ENCODE measurements around the gene ACTN4.

The ACTN4 gene

DNA sequence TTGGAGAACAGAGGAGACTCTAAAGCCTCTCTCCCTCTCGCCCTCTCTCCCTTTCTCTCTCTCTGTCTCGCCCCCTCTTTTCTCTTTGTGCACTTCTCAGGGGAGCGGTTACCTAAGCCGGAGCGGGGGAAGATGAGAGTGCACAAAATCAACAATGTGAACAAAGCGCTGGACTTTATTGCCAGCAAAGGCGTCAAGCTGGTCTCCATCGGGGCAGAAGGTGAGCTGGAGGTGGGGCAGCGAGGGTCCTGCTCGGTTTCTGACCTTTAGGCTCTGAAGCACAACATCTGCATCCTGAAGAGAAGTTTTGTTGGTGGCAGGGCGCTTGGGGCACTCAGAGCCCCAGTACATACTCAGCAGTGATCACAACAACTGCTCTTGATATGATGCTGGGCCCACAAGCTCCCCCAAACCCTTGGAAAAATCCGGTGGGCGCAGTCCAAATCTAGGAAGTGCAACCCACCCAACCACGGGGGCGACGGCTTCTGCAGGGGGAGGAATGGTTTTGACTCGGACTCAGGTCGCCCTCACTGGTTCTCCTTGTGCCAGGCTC is 53.5 kb downstream of the ACTN4 start:
- H3K4me3 ChIP-seq (ENCODE audit: control insufficient read depth, low read depth, low read length), result no peak overlapping the region
- no peak for DNase-seq (ENCODE audit: low read depth)
- TF ChIP-seq, protein P1, sequence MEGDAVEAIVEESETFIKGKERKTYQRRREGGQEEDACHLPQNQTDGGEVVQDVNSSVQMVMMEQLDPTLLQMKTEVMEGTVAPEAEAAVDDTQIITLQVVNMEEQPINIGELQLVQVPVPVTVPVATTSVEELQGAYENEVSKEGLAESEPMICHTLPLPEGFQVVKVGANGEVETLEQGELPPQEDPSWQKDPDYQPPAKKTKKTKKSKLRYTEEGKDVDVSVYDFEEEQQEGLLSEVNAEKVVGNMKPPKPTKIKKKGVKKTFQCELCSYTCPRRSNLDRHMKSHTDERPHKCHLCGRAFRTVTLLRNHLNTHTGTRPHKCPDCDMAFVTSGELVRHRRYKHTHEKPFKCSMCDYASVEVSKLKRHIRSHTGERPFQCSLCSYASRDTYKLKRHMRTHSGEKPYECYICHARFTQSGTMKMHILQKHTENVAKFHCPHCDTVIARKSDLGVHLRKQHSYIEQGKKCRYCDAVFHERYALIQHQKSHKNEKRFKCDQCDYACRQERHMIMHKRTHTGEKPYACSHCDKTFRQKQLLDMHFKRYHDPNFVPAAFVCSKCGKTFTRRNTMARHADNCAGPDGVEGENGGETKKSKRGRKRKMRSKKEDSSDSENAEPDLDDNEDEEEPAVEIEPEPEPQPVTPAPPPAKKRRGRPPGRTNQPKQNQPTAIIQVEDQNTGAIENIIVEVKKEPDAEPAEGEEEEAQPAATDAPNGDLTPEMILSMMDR (IDR thresholded peaks at IDR 0.05; ENCODE audit: control insufficient read depth, insufficient read depth, low read depth, low read length, missing control alignments), result no peak

DNA sequence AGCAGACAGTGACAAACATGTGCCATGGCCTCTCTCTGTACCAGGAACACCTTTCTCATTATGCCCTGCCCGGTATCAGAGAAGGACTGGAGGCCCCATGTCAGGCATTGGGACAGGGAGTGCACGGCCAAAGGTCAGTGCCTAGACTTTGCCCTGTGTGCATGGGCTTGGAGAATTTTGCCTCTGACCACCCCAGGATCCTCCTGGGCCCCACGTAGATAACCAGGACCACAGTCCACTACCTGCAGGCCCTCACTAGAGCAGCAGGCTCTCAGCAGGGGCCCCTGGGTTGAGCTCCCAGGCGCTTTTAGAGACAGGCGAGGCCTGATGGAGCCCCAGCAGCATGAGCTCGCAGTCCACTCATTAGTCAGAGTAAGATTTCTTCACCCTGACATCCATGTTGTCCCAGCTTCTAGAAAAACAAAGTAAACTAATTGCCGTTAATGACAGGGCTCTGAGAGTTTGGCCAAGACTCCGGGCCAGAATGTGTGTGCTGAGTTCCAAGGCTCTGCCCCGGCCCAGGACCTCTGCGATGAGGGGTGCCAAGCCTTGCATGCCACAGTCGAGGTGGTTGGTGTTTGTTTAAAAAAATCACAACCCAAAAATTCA is 54.1 kb downstream of the ACTN4 start:
- no peak overlapping the region for H3K4me3 ChIP-seq (ENCODE audit: control insufficient read depth, low read depth, low read length)
- no peak for DNase-seq (ENCODE audit: low read depth)
- TF ChIP-seq, protein P1 (IDR thresholded peaks at IDR 0.05; ENCODE audit: control insufficient read depth, insufficient read depth, low read depth, low read length, missing control alignments), result no peak

DNA sequence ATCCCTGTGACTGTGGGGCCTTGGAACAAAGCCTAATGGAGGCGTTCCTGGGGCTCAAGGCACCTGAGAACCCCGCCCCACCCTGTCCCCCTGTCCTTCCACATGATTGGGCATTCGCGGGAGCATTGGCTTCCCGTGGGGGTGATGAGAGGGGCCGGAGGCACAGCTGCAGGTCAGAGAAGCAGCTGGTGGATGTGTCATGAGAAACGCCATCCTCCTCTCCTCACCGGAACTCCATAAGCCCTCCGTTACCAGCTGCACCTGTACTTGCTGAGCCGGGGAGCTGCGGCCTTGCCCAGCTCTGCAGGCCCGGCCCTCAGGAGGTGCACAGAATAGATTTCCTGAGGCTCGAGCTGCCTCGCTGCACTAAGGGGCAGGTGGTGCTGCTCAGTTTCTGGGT is 54.8 kb downstream of the ACTN4 start:
- no peak for DNase-seq (ENCODE audit: low read depth)
- H3K4me3 ChIP-seq (ENCODE audit: control insufficient read depth, low read depth, low read length), result no peak overlapping the region
- TF ChIP-seq, protein P1 (IDR thresholded peaks at IDR 0.05; ENCODE audit: control insufficient read depth, insufficient read depth, low read depth, low read length, missing control alignments), result no peak

DNA sequence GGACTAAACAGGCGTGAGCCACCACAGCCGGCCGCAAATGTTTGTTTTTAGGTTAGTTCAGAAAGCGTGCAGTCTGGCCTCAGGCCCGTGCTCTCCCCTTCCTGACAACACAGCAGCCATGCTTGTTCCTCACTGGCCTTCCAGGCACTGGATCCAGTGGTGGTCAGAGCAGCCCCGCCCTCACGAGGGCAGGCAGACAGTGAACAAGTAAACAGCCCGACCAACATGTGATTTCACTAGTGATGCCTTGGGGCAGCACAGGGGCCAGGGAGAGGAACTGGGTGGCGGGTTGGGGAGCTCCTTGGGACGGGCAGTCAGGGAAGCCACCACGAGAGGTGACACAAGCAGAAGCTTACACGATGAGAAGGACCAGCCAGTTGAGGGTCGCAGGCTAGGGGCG is 56.1 kb downstream of the ACTN4 start:
- TF ChIP-seq, protein P1 (IDR thresholded peaks at IDR 0.05; ENCODE audit: control insufficient read depth, insufficient read depth, low read depth, low read length, missing control alignments), result no peak
- no peak overlapping the region for H3K4me3 ChIP-seq (ENCODE audit: control insufficient read depth, low read depth, low read length)
- DNase-seq (ENCODE audit: low read depth), result no peak

DNA sequence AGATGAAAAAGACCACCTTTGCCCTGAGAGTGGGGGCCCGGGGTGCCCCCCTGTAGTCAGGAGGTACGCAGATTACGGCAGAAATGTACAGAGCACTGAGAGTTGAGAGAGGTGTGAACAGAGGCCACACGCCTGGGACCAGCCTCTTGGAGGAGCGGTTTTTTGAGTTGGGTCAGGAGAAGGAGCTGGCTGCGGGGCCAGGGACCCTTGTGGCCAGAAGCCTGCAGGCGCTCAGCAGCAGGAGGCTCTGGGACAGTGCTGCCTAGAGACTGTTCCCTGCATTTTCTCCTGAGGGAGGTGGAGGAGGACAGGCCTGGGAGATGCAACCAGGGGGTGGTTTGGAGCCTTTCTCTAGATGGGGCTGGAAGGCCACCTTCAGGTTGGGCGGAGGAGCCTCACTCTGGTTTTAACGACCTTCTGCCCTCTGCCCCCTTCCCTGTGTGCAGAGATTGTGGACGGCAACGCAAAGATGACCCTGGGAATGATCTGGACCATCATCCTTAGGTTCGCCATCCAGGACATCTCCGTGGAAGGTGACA is 57.1 kb downstream of the ACTN4 start:
- DNase-seq (ENCODE audit: low read depth), result no peak
- H3K4me3 ChIP-seq (ENCODE audit: control insufficient read depth, low read depth, low read length), result no peak overlapping the region
- TF ChIP-seq, protein P1 (IDR thresholded peaks at IDR 0.05; ENCODE audit: control insufficient read depth, insufficient read depth, low read depth, low read length, missing control alignments), result no peak

DNA sequence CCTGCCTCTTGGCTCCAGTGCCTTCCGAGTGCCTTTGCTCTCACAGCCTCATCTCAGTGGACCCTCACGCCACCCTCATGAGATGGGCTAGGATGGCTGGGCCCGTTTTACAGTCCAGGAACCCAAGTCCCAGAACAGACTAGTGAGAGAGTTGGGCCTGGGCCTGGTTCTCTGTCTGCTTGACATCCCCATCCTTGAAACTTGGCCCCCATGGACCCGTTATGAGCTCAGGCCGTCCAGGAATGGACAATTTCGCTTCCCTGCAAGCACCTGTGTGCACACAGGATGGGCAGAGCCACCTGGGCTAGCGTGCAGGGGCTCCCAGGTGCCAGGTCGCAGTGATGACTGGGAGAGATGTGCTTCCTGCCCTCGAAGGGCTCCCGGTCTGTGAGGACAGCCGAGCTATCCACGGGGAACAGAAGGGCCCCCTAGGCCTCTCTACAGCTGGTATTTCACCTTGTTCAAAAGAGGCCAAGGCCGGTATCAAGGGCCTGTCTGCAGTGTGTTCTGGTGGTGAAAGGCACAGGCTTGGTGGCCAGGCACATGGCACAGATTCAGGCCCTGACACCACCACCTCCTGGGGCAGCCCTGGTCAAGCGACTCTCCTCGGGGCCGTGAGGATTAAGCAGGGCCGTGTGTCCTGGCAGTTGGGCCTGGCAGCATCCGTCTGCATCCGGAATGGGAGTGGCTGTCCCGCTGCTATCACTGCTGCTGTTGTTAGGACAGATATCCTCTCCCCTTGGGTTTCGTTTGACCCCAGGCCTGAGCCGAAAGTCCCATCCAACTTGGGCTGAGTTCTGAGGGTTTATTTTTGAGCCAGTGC is 58.0 kb downstream of the ACTN4 start:
- TF ChIP-seq, protein P1 (IDR thresholded peaks at IDR 0.05; ENCODE audit: control insufficient read depth, insufficient read depth, low read depth, low read length, missing control alignments), result no peak
- DNase-seq (ENCODE audit: low read depth), result no peak
- no peak overlapping the region for H3K4me3 ChIP-seq (ENCODE audit: control insufficient read depth, low read depth, low read length)
